K562 (cell line): ENCODE measurements around the gene CUL1. TPM values are rescaled to one million over a fixed set of nuclear protein-coding genes. Genes with fewer than 3 reads are reported as not detected.
A peak's percentile ranks its signal among the peaks of the same experiment; 100 is the strongest.

ENCODE experiments used
- C11orf30 ChIP-seq: fragments of 450-650 bp; IDR thresholded peaks from 2 replicates; pipeline ENCODE4 v1.6.1; 2016; ENCODE audit warnings: low read depth, mild to moderate bottlenecking
- CEBPZ ChIP-seq: fragments of 150-350 bp; IDR thresholded peaks from 2 replicates; pipeline ENCODE4 v1.6.1; 2014; ENCODE audit warnings: low read depth, mild to moderate bottlenecking, low read length, borderline replicate concordance
- EZH2 ChIP-seq: IDR thresholded peaks from 2 replicates; pipeline ENCODE4 v1.6.1; 2012; ENCODE audit warnings: low read depth, mild to moderate bottlenecking, inconsistent platforms, low read length, borderline replicate concordance
- HINFP ChIP-seq: fragments of 450-650 bp; conservative IDR thresholded peaks from 2 replicates; pipeline ENCODE4 v1.6.1; 2016; ENCODE audit warnings: missing genetic modification characterization, low read depth, mild to moderate bottlenecking, control low read depth, missing compliant biosample characterization
- HNRNPUL1 ChIP-seq: fragments of 200-400 bp; formaldehyde crosslinking; IDR thresholded peaks from 2 replicates; pipeline ENCODE4 v1.6.1; 2017; ENCODE audit warnings: low read length
- IRF2 ChIP-seq: sonication (generic); formaldehyde crosslinking; IDR thresholded peaks from 2 replicates; pipeline ENCODE4 v1.8.1; 2022; ENCODE audit warnings: mild to moderate bottlenecking, missing genetic modification reagents
- LEF1 ChIP-seq: fragments of 450-650 bp; IDR thresholded peaks from 2 replicates; pipeline ENCODE4 v1.6.1; 2016; ENCODE audit warnings: mild to moderate bottlenecking
- MNT ChIP-seq, 2 experiments: fragments of 450-650 bp; conservative IDR thresholded peaks; 2 replicates each; pipeline ENCODE4 v1.6.1; 2017; ENCODE audit warnings: mild to moderate bottlenecking in 2 of 2, moderate library complexity in 2 of 2
- NFIC ChIP-seq: fragments of 450-650 bp; IDR thresholded peaks from 2 replicates; pipeline ENCODE4 v1.6.1; 2017; ENCODE audit warnings: mild to moderate bottlenecking, inconsistent platforms
- NR1H2 ChIP-seq: sonication (generic); formaldehyde crosslinking; IDR thresholded peaks from 2 replicates; pipeline ENCODE4 v1.4.0; 2020; ENCODE audit warnings: mild to moderate bottlenecking, missing genetic modification reagents
- PYGO2 ChIP-seq: fragments of 450-650 bp; IDR thresholded peaks from 2 replicates; pipeline ENCODE4 v1.6.1; 2016; ENCODE audit warnings: mild to moderate bottlenecking, missing genetic modification characterization, moderate library complexity, missing compliant biosample characterization
- RBM22 ChIP-seq: fragments of 200-400 bp; formaldehyde crosslinking; IDR thresholded peaks from 2 replicates; pipeline ENCODE4 v1.6.1; 2018; ENCODE audit warnings: low read length, low read depth; ENCODE audit not compliant: poor library complexity, severe bottlenecking
- SAP30 ChIP-seq: fragments of 200-600 bp; sonication (generic); IDR thresholded peaks from 2 replicates; pipeline ENCODE4 v1.6.1; 2012; ENCODE audit warnings: borderline replicate concordance, low read depth, mild to moderate bottlenecking, moderate library complexity, low read length, control low read depth, inconsistent platforms; ENCODE audit not compliant: insufficient read depth, poor library complexity, severe bottlenecking
- SIN3B ChIP-seq: fragments of 450-650 bp; IDR thresholded peaks from 2 replicates; pipeline ENCODE4 v1.6.1; 2017; ENCODE audit warnings: low read depth, mild to moderate bottlenecking, moderate library complexity
- TAF15 ChIP-seq: fragments of 200-400 bp; formaldehyde crosslinking; IDR thresholded peaks from 2 replicates; pipeline ENCODE4 v1.6.1; 2017; ENCODE audit warnings: mild to moderate bottlenecking, low read depth, low read length, moderate library complexity
- THRAP3 ChIP-seq: fragments of 450-650 bp; IDR thresholded peaks from 2 replicates; pipeline ENCODE4 v1.6.1; 2016; ENCODE audit warnings: mild to moderate bottlenecking, inconsistent platforms, borderline replicate concordance
- ZBTB33 ChIP-seq: sonication (generic); formaldehyde crosslinking; IDR thresholded peaks from 2 replicates; pipeline ENCODE4 v1.8.1; 2023; ENCODE audit warnings: mild to moderate bottlenecking, missing genetic modification reagents
- ZFPM2 ChIP-seq: fragments of 250-450 bp; sonication (Bioruptor Pico); IDR thresholded peaks from 2 replicates; pipeline ENCODE4 v1.5.1; 2022; ENCODE audit warnings: mild to moderate bottlenecking
- ZNF140 ChIP-seq: fragments of 250-450 bp; sonication (Bioruptor Pico); IDR thresholded peaks from 2 replicates; pipeline ENCODE4 v1.8.0; 2021; ENCODE audit warnings: moderate library complexity, mild to moderate bottlenecking, inconsistent platforms
- polyA plus RNA-seq, 8 experiments: library from polyadenylated mRNA; depleted of rRNA in 4 of 8; stranded (reverse) in 5 of 8; unstranded in 3 of 8; fragments of >200 nt; fragmentation: Nextera tagmentation in 2 of 8; fragmentation: Illumina TruSeq in 1 of 8; extraction: Ambion mirVana in 2 of 8; extraction: Trizol in 1 of 8; gene quantifications; 2 replicates each; pipeline versions ENCODE4 v1.2.1 to v1.2.3, GENCODE V29; 2011 to 2014; ENCODE audit warnings: inconsistent platforms in 1 of 8, missing spikeins in 1 of 8
- total RNA-seq, 7 experiments: library from RNA; depleted of rRNA in 6 of 7; stranded (reverse); fragments of >200 nt in 6 of 7; fragmentation: Illumina TruSeq in 2 of 7; extraction: Trizol in 2 of 7; gene quantifications; 2 replicates each; pipeline versions ENCODE4 v1.2.1 to v1.2.3, GENCODE V29; 2011 to 2021; ENCODE audit warnings: low replicate concordance in 1 of 7

The CUL1 gene
- total and polyA plus RNA-seq, 9 of the 15 experiments (the other 6 are each of a cell fraction or from before 2014, with no cell fraction given): 31.5 to 107 (median 96.5) TPM

GRCh38 chr7:148699024-148699781, 500 bp downstream of the CUL1 start (continued):
- TF ChIP-seq SAP30 (peak; percentile 60), NR1H2 (CRISPR knock-in tag) (no peak), CEBPZ (no peak), EZH2 (no peak), HINFP (tag) (no peak), ZNF140 (CRISPR knock-in tag) (no peak), PYGO2 (tag) (no peak), SIN3B (peak; percentile 47; the same call in 1 of the 2 replicates), ZBTB33 (CRISPR knock-in tag) (peak; percentile 53; the same call in 1 of the 2 replicates), MNT (conservative IDR thresholded peaks at IDR 0.05) (peak in 1 of 2 experiments; percentile 46; a peak in 1 of 4 replicates), ZFPM2 (CRISPR knock-in tag) (no peak), NFIC (no peak), THRAP3 (no peak), HNRNPUL1 (no peak), IRF2 (CRISPR knock-in tag) (no peak), LEF1 (no peak), RBM22 (peak; percentile 55), C11orf30 (no peak; the same call in 1 of the 2 replicates), TAF15 (no peak)
